GM15510 (cell line): ENCODE measurements around the gene SUPT6H.

Source experiments
- POLR2A ChIP-seq: IDR thresholded peaks from 3 replicates; pipeline ENCODE4 v1.6.1; 2011; ENCODE audit warnings: borderline replicate concordance; ENCODE audit not compliant: insufficient read length; ENCODE audit errors: extremely low read depth

SUPT6H gene

GRCh38 chr17:28737770-28738679, 76.0 kb downstream of the SUPT6H start:
- TF ChIP-seq POLR2A = peak; percentile 75

DNA sequence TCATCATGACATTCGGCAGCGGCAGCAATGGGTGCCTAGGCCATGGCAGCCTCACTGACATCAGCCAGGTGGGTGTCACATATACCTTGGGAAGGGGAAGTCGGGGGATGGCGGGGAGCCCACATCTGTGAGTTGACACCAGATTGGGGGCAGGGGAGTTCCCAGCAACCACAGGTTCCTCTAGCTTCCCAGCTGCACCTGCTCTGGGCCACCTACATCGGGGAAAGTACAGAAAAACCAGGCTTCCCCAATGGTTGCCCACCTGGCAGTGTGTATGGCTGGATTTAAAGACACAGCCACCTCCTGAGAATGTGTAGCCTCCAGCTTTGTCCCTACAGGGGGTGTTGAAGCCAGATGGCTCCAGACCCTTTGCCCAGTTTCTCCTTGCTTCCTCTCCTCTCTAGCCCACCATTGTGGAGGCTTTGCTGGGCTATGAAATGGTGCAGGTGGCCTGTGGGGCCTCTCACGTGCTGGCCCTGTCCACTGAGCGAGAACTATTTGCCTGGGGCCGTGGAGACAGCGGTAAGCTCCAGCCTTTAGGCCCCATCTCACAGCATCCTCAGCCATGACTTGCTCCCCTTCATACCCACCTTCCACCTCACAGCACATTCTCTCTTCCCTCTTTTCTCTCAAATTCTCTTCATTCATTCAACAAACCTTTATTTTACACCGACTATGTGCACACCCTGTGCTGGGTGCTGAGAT, 76.8 kb downstream of the SUPT6H start:
- TF ChIP-seq POLR2A = no peak

DNA sequence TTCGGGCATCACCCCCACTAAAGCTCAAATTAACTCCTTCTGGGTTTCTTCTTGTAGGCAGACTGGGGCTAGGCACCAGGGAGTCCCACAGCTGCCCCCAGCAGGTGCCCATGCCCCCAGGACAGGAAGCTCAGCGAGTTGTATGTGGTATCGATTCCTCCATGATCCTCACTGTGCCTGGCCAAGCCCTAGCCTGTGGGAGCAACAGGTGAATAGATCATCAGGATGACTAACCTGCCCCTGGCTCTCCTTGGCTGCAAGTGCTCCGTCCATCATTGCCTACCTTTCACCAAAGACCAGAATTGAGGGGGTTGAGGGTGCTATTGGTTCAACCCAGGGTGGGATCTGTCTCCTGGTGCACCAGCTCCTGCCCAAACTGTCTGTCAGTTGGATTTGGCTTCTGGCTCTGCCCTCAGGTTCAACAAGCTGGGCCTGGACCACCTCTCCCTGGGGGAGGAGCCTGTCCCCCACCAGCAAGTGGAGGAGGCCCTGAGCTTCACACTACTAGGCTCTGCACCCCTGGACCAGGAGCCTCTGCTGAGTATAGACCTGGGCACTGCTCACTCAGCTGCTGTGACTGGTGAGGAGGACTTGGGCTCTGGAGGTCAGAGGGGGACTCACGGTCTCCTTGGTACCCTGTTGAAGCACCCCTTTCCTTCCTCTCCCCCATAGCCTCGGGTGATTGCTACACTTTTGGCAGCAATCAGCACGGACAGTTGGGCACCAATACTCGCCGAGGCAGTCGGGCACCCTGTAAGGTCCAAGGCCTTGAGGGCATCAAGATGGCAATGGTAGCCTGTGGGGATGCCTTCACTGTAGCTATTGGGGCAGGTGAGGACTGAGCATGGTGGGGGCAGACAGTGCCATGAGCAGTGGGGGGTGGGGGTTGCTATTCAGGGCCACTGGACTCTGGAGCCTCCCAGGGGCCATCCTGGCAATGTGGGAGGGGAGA, 78.7 kb downstream of the SUPT6H start:
- TF ChIP-seq POLR2A = no peak

GRCh38 chr17:28741358-28742349, 79.6 kb downstream of the SUPT6H start:
- TF ChIP-seq POLR2A = no peak

GRCh38 chr17:28743243-28744103, 81.5 kb downstream of the SUPT6H start, which contains the start of gene TRAF4:
Gene TRAF4 (plus strand): TSS chr17:28744011. CDS start chr17:28744113, 102 bp downstream.
- peak; percentile 99 for TF ChIP-seq POLR2A

DNA sequence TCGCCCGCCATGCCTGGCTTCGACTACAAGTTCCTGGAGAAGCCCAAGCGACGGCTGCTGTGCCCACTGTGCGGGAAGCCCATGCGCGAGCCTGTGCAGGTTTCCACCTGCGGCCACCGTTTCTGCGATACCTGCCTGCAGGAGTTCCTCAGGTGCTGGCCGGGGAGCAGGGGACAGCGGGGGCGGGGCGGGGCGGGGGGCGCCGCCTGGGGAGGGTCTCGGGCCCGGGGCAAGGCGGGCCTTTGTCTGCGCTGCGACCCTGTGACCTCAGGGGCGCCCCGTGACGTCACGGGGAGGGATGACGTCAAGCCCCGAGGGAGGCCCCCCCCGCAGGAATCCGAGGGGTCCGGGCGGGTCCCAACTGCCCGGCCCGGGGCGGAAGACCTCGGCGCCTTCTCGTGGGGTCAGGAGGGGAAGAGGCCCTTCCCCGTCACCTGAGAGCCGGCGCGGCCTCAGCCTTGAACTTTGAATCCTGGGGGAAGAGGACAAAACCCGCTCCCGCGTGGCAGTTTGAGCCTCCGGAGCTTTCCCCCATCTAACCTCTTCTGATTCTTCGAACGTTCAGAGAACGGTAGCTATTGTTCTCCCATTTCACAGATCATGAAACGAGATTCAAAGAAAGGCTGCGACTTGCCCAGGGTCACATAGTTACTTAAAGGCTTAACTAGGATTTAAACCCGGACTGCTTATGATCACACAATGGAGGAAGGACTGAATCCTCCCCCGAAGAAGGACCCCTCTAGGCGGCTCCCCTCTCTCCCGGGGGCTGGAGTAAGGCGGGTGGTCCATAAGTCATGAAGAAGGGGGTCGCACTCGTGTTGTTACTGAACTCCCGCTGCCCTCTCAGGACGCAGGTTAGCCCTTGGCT, 82.3 kb downstream of the SUPT6H start:
- no peak for TF ChIP-seq POLR2A

DNA sequence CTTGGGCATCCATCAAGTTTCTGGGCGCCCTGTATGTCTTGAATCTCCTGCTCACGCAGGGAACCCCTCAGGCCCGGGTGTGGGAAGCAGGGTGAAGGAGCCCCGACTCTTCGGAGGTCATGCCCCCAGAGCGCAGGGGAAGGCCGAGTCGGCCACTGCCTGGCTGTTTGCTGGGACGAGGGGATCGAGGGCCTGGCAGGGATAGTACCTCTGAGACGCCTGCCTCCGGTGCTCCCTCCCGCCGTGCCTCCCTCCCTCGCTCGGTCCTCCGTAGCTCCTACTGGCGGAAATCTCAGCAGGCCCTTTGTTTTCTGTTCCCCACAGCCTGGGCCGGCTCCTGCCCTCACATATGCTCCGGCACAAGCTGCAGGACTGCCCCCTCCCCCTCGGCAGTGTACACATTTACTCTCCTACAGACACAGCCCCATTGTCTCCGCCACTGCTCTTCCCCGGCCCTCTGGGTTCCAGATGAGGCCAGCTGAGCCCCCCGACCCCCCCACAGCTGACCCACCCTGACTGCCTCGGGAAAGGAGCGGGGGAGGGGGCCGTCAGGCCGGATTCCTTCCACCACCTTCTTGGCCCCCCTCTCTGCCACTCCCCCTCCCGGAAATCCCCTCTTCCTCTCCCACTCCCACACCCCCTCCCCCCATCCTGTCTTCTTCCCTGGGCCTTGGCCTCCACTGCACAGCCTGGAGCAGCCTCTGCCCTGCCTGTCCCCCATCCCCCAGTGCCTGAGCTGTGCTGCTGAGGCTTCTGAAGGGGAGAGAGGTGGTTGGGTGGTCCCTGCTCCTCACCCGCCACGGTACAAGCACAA, 83.2 kb downstream of the SUPT6H start:
- peak; percentile 20 for TF ChIP-seq POLR2A

GRCh38 chr17:28745786-28746411, 83.9 kb downstream of the SUPT6H start:
- peak; percentile 17 for TF ChIP-seq POLR2A

DNA sequence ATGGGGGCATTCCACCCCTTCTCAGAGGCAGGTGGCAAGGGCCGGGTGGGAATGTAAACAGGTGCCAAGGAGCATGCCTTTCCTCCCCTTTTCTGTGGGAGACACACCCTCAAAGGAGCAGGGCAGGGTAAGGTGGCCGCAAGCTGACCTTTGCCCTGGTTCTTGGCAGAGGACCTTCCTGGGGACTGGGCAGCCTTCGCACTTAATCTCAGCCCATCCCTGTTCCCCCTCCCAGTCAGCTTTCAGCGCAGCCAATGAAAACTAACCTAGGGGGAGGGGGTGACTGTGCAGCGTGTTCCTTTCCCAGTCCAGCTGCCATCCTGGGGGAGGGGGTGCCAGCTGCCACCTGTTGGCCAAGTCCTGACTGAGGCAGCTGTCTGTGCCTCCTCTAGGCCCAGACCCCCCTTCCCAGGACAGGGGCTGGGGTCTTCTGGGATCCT, 84.6 kb downstream of the SUPT6H start:
- no peak for TF ChIP-seq POLR2A

DNA sequence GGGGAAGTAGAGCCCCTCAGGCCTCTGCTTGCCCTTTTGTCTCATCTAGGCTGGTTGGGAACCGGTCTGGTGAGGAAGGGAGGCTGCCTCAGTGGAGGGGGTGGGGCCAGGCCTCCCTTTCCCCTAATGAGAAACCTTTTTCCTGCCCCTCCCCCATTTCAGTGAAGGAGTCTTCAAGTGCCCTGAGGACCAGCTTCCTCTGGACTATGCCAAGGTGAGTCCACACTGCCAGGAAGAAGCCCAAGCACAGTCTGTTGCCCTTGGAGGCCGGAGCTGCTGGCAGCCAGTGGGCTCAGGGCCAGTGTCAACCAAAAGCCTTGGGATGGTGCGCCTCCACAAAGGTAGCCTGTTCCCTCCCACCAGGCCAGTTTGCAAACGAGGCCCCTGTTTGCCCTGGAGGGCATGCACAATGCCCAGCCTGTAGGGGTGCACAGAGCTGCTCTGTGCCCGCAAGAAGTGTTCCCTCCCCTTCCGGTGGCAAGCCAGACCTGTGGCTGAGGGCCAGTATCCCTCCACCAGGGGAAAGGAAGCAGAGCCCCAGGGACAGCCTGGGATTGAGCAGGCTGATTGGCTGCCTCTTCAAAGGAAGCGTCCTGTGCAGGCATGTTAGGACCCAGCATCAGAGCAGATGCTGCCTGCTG, 85.2 kb downstream of the SUPT6H start:
- TF ChIP-seq POLR2A = no peak
